NCI-H1417 (cell line): Measurements from ENCODE around the gene SNX4.
"Not testable (repeated sequence)": the region's sequence is repeated elsewhere in the genome, so short reads cannot be mapped to it uniquely, and the experiment has no call there.

Experiments used
- DNase-seq, 3 experiments: peaks; one replicate each; lab custom pipeline; 2025; lab: John Stamatoyannopoulos, UW

SNX4 gene

DNA sequence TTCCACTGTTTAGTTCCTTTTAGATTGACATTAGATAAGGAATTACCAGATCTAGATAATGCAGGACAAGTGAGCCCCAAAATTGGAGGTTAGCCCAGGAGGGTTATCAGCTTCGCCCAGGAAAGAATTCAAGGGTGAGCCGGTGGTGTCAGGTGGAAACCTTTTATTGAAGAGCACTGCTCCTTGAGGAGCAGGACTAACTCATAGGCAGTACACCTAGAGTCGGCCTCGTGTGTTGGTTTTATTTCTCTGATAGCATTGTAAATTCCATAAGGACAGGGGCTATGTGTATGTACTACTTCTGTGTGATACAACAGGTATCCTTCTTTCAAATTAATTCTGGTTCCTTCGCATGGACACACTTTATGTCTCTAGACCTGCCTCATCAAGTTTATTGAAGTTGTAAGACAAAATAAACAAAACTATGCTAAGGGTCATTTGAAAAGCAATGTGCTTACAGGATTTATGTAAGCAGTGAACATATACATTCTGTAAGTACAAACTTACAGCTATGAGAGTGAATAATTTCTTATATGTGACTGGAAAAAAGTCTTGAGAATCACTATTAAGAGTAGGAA is 57.2 kb downstream of the SNX4 start:
- no peak for DNase-seq

DNA sequence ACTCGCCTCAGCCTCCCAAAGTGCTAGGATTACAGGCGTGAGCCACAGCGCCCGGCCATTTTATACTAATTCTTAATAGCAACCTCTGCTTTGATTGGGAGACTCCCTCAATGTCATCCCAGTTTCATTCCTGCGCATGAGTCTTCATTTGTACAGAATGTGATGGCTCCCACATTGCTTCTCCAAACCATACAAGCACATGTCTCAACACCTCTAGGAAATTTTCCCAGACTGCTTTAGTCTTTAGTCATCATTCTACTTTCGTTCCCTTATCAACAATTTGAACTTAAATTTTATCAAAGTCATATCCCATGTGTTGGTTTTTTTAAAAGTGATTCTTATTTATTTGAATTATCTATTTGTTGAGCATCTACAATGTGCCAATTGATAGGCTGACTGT is 58.1 kb downstream of the SNX4 start:
- DNase-seq = no peak

DNA sequence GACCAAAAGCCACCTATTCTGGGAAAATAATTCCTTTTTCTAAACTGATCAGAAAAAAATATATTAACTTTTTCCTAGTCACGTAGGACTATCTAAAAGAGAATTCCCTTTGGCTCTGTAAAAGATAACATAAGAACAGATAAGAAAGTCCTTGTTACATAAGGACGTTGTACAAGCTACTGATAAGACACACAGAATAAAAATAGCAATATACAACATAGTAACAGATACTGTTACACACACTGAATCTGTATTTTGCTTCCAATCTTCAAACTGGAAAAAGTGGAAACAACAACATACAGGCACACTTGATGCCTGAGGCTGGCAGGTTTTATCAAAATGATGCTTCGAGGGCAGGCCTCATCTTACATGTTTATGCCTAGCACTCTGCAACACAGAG is 59.8 kb downstream of the SNX4 start:
- no peak for DNase-seq

DNA sequence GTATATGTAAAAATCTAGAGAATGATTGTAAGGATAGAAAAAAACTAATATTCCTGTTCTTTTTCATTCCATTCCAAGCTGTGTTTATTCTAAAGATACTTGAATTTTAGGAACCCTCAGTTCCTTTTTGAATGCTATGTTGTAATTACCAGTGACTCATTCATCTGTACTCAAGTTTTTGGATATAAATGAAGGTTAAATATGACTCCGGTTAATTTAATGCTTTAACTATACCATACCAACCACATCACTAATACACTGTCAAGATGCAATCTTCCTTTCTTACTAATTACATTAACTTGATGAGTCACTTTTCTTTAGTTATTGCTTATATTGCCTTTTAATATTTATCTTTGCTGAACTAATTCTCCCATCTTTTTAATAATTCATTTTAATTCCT is 76.1 kb downstream of the SNX4 start:
- DNase-seq = no peak

GRCh38 chr3:125442506-125442905 is 77.5 kb downstream of the SNX4 start:
- DNase-seq = no peak

DNA sequence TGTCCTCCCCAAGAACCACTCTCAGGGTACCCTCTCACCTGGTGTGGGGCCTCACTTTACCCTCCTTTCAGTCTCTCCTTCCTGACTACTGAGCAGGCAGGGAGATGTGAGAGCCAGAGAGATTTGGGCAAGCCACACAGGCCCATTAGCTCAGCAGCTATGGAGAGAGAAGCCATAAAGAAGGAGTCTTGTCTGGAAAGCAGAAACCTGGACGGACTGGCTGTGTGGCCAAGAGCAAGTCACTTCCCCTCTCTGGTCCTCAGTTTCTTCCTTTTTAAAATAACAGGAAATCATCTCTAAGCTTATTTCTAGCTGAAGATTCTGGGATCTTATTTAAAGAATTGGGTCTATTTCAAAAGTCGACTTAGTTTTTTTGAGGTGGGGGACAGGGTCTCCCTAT is 79.0 kb downstream of the SNX4 start:
- no peak for DNase-seq

- DNase-seq = no peak
Observed at GRCh38 chr3:125440559-125440955, 79.4 kb downstream of the SNX4 start.

DNA sequence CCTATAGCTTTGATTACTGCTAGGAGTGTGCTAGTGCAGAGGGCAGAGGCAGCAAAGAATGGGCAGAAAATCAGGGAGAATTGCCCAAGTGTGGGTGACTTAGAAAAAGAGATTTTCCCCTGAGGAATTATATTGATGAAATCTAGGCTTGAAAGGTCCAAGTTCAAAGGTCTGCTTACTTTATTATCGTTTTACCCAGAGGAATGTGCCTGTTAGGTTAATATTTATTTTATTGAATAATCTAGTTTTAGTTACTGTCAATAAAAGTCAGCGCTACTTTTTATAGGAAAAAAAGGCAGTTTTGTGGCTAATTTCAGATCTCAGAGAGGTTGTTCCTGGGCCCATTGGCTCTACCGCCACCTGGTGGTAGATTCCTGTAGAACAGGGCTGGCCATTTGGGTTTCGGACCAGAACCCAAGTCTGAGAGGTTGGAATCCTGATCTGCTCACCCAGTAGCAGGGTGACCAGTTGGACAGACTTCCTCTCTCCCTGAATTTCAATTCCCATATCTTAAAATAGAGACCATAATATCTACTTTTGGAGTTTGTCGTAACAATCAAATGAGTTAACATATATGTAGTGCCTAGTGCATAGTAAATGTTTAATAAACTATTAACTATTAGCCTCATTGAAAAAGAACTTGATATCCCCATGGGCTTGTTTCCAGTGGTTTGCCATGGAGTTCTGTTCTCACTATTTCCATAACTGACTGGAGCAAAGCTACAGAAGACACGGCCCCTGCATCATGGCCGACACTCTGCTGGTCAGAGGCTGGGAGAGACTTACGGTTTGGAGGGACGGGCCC is 82.2 kb downstream of the SNX4 start:
- peak; percentile 16 to 48 (median 41) for DNase-seq

DNA sequence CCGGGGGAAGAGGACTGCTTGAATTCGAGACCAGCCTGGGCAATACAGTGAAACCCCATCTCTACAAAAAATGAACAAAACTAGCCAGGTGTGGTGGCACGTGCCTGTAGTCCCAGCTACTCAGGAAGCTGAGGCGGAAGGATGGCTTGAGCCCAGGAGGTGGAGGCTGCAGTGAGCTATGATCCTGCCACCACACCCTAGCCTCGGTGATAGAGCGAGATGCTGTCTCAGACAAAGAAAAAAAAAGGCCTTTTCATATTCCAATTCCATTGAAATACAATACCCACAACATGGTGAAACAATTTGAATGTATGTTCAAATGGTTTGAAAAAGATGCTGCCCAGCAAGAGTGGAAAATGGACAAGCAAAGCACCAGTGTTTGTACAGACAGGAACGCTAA is 83.1 kb downstream of the SNX4 start:
- DNase-seq = no peak

GRCh38 chr3:125435231-125435630 is 84.8 kb downstream of the SNX4 start:
- DNase-seq = no peak

DNA sequence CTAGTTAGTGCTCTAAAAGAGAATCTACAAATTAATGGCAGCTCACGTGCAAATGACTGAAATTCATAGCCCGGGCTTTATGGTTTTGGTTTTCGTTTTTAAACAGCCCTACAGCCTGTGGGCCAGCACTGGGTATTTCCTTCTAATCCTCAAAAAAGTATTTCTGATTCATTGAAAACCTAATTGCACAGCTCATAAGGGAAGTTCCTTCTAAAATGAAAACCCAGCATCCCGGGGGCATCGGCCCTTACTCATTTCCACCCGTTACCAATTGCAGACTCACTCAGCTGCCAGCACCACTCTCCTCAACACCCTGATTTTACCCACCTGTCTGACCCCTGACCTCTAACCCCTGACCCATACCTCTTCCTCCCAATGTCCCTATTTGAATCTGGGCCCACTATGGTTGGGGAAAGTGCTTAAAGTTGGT is 85.4 kb downstream of the SNX4 start:
- no peak for DNase-seq

GRCh38 chr3:125433611-125434041 is 86.4 kb downstream of the SNX4 start:
- no peak for DNase-seq

DNA sequence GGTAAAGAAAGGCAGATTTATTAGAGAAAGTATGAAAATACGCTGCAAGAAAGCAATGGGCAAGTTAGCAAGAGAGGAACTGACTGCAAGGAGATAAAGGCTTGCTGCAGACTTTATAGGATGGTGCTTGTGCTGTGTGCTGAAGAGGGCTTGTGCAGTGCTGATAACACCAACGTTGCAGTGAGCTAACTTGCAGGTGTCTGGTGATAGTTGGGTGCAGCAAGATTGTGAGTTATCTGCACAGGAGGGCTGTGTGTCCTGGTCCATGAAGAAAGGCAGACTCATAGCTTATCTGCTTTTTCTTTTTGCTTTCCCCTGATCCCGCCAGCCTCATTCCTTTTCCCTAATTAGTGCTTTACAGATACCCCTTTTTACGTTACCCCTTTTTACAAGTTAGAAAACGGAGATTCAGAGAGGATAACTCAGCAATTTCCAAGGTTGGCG is 86.9 kb downstream of the SNX4 start:
- DNase-seq = no peak

- no peak for DNase-seq
Observed at GRCh38 chr3:125431912-125432790, 87.9 kb downstream of the SNX4 start.

GRCh38 chr3:125431391-125431790 is 88.6 kb downstream of the SNX4 start:
- no peak for DNase-seq

- no peak for DNase-seq
Observed at GRCh38 chr3:125428216-125428830, 91.7 kb downstream of the SNX4 start.

DNA sequence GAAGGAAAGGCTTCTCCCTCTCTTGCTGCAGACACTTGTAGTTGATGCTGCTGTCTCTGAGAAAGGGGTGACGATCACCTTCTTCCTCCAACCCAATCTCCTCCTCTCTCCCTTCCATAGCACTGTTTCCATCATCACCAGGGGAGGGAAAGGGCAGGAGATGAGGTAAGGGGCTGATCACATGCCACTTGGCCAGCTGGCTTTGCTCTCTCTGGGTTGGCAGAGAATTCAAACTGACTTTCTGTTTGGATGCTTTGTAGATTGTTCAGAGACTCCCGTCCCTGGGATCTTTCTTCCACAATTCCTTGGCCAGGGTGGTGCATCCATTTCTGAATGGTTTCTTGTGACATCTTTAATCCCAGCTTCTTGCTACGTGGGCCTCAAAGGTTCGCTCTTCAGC is 101.7 kb downstream of the SNX4 start:
- no peak for DNase-seq

DNA sequence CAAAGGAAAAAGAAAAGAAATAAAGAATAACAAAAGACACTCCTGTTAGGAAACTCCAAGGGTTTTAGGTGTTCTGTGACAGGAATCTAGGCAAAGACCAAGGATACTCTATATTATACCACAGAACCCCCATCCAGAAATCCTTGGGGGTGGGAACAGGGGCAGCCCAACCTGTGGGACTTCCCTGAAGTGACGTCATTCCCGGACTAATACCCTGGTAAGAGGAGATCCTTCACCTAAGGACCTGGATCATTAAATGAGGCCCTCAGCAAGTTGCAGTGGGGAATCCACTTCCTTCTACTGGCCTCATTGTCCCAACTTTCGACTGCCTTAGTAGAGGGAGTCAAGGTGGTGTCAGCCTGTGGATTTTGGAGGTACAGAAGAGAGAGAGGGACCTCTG is 103.8 kb downstream of the SNX4 start:
- no peak for DNase-seq

- no peak for DNase-seq
Observed at GRCh38 chr3:125414669-125415068, 105.3 kb downstream of the SNX4 start.

DNA sequence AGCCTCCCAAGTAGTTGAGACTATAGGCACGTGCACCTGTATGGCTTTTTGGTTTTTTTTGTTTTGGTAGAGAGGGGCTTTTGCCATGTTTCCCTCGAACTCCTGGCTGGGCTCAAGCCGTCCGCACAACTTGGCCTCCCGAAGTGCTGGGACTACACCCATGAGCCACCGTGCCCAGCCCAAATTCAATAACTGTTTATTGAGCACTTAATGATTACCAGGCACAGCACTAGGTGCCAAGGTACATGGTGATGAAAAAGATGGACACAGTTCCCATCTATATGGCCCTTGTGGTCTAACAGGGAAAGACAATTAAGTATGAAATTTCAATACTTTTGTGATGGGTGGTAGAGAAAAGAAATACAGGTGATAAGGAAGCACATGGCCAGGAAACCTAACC is 109.1 kb downstream of the SNX4 start:
- DNase-seq = no peak

GRCh38 chr3:125406070-125406469 is 113.9 kb downstream of the SNX4 start:
- no peak for DNase-seq

DNA sequence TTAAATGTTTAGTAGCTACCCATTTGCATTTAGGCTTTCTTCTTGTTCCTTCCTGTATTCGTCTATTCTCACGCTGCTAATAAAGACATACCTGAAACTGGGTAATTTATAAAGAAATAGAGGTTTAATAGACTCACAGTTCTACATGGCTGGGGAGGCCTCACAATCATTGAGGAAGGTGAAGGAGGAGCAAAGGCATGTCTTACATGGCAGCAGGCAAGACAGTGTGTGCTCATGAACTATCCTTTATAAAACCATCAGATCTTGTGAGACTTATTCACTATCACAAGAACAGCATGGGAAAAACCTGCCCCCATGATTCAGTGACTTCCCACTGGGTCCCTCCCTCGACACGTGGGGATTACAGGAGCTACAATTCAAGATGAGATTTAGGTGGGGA is 114.5 kb downstream of the SNX4 start:
- not testable (repeated sequence) for DNase-seq
